NCI-H1105 (cell line): Measurements from ENCODE around the gene WWTR1.

Experiments used
- DNase-seq: peaks from one replicate; lab custom pipeline; 2025; lab: John Stamatoyannopoulos, UW

Gene WWTR1

GRCh38 chr3:149655826-149656574, 1.8 kb downstream of the WWTR1 start:
- DNase-seq = no peak

DNA sequence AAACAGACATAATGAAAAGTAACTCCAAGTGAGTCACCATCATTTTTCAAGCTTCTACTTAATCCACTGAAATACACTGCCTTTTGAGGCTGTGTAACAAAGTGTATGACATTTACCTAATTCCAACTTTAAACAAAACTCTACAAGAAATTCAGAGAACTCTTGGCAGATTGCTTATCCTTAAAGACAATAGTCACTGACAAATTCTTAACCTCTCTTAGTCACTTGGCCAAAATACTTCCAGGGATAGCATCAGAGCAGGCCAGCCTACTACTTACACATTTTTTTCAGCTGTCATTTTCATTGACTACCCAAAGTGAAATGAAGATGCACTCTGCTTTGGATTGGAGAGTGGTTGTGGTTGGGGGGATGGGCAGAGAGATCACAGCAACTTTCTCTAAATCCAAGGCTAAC, 3.6 kb downstream of the WWTR1 start:
- no peak for DNase-seq

- DNase-seq = no peak
Observed at GRCh38 chr3:149653564-149653963, 4.3 kb downstream of the WWTR1 start.

- no peak for DNase-seq
Observed at GRCh38 chr3:149653136-149653535, 4.7 kb downstream of the WWTR1 start.

GRCh38 chr3:149650828-149651227, 7.0 kb downstream of the WWTR1 start:
- no peak for DNase-seq

DNA sequence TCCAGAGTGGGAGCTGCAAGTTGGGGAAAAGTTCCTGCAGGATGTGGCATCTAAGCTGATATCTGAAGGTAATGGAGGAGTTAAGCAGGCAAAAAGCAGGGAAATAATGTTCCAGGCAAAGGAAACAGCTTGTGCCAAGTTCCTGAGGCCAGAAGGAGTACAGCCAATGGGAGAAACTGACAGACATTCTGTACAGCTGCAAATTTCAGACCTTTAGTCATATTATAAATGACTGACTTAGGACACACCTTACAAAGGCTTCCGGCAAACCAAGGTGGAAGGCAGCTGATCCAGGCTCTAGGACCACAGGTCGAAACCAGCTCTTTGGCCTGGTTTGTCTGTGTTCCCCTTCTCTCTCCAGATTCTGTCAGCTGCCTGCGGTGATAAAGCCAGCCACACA, 9.3 kb downstream of the WWTR1 start:
- no peak for DNase-seq

GRCh38 chr3:149647812-149648211, 10.0 kb downstream of the WWTR1 start:
- no peak for DNase-seq

DNA sequence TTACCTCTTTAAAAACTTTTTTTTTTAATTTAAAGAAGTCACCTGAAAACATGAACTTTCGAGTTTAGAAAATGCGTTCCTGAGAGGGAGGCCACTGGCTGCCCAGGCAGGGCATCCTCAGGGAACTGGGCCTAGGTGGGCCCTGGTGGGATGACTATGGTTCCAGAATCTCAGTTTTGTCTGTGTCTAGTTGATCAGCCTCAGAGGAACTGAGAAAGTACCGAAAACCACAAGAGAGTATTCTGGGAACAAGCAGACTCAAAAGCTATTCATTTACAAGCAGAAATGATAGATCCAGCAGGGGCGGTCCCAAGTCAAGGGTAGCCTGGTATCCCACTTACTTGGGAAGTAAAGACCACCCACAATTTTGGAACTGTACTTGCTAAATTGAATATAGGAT, 10.5 kb downstream of the WWTR1 start:
- no peak for DNase-seq

DNA sequence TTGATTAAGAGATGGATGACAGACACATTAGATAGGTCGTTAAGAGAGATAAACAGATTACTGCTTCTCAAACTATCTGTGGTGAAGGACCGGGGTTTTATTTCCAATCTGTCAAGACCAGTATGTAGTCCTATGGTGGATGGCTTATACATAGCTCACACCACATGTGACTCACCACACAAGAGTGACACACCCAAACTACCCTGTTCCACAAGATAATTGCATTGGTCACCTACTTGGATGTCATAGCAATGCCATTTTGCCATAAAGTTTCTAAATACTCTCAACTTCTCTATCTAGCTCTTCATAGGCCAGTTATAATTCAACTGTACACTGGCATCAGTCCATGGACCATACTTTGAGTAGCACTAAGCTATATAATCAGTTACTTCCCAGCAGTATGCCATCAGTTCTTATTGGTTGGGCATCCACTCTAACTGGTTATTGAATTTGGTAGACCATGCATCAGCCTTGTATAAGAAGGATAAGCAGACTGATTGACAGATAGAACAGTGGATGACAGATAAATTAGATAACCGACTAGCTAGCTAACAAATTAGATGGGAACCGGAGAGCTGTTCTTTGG, 11.6 kb downstream of the WWTR1 start:
- DNase-seq = no peak

DNA sequence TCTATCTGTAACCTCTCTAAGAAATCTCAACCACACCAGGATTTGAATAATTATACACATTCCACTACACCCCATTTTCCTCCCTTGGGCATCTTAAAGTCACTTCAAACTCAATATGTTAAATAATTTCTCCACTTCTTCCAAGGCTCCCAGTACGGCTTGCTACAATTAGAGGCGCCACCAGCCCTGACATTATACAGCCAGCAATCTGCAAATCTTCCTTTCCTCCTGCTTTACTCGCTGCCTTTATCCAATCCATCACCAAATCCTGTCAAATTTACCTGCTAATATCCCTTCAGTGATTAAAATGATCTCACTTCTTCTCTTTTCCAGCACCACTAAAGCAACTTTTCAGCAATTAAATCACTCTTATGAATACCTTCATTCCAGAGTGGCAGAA, 13.9 kb downstream of the WWTR1 start:
- no peak for DNase-seq

GRCh38 chr3:149643482-149643798, 14.4 kb downstream of the WWTR1 start:
- DNase-seq = no peak

DNA sequence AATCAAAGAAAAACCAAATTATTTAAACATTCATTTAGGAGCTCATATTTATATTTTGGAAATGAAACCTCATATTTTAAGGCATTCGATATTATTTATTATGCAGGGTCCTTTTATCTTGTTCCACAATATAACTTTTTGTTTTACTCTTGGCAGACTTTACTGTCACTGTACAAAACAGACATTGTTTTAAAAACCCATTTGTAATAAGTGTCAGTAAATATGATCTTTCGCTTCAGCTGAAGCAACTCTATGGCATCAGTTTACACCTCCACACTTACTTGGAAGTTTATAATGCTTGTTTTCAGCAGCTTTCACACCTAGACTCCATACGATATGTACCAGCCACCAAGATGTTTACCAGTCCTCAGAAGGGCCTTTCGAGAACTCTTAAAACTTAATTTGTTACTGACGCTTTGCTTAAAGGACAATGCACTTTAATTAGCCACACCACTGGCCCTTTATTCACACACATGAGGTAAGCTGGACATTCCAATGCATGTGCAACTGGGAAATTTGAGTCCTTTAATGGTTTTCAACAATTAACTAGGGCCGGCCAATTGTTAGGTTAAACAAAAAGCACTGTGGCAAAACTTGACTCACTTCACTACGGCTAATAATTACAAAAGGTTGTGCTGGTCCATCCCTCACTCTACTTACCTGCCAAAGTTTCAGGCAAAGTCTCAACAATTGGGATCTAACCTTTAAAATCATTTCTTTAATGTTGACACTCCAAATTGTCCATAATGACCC, 16.7 kb downstream of the WWTR1 start:
- DNase-seq = no peak

GRCh38 chr3:149639093-149639486, 18.7 kb downstream of the WWTR1 start:
- DNase-seq = no peak

GRCh38 chr3:149638228-149639092, 19.4 kb downstream of the WWTR1 start:
- no peak for DNase-seq

DNA sequence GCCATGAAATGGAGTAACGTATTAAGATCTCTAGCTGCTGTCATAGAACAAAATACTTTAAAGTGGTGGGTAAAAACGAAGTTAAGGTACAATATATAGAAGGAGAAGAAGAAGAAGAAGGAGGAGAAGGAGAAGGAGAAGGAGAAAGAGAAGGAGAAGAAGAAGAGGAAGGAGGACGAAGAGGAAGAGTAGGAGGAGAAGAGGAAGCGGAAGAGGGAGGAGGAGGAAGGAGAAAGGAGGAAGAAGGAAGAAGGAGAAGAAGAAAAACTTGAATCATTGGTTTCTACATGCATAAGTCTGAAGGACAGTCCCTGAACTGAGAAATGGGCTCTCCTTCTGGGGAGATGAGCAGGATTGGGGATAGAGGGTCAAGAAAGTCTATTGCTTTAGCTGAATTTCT, 22.4 kb downstream of the WWTR1 start:
- DNase-seq = no peak

DNA sequence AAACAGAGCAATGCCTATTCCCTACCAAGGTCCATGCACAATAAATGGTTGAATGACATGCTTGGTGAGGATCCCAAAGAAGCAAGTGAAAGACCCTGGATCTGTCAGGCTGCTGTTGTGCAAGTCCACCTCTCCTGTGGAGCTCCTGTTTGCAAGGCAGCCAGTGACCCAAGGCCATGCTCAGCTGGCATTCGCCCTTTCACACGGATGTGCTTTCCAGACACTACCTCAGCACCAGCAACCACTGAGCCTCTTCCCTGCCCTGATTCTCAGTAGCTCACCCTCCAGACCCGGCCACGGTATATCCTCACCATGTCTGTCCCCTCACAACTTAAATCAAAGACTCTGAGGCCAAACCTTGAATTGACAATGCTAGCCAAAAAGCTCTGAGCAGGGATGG, 23.3 kb downstream of the WWTR1 start:
- DNase-seq = no peak

DNA sequence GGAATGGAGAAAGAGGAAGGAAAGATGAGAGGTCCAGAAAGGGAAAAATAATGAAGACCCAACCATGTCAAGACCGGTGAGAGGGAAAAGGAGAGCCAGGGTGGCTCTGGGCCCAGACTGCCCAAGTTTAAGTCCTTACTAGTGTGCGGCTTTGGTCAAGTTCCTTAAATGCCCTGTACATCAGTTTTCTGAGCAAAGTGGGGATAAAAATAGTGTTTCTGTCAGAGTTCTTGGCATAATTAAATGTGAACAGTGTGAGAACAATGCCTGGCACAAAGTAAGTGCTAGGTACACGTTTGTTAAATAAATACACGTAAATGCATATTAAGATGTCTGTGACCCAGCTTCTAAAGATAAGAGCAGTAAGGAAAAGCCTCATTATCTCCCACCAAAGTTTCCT, 23.8 kb downstream of the WWTR1 start:
- DNase-seq = no peak

GRCh38 chr3:149632225-149632624, 25.6 kb downstream of the WWTR1 start:
- no peak for DNase-seq

DNA sequence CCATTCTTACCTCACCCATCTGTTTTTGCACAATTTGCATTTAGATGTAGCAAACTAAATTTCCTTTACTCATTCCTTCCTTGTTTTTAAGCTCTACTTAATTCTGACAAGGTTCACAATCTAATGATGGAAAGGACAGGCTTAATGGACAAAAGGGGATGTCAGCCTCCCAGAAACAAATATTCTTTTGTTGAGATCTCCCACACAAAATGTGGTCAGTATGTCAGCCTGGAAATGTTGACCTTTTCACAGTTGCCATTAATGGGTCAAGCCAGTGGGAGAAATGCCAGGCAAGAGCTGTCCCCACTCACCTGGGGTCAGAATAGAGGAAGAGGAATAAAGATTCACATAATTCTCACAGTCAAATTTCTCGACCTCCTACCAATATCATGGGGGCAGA, 27.0 kb downstream of the WWTR1 start:
- DNase-seq = no peak

GRCh38 chr3:149628957-149629670, 28.7 kb downstream of the WWTR1 start:
- DNase-seq = no peak

GRCh38 chr3:149626671-149627070, 31.2 kb downstream of the WWTR1 start:
- no peak for DNase-seq

GRCh38 chr3:149625795-149626194, 32.0 kb downstream of the WWTR1 start:
- DNase-seq = no peak
